DMS114 treated with DMSO at 0.1 percent for 48 hours (cell line): ENCODE data around the gene METTL9.
"Not testable (repeated sequence)": the region's sequence is repeated elsewhere in the genome, so short reads cannot be mapped to it uniquely, and the experiment has no call there.

ENCODE experiments used
- DNase-seq: peaks from one replicate; lab custom pipeline; 2025; ENCODE audit not compliant: unreplicated experiment; lab: John Stamatoyannopoulos, UW

The METTL9 gene

DNA sequence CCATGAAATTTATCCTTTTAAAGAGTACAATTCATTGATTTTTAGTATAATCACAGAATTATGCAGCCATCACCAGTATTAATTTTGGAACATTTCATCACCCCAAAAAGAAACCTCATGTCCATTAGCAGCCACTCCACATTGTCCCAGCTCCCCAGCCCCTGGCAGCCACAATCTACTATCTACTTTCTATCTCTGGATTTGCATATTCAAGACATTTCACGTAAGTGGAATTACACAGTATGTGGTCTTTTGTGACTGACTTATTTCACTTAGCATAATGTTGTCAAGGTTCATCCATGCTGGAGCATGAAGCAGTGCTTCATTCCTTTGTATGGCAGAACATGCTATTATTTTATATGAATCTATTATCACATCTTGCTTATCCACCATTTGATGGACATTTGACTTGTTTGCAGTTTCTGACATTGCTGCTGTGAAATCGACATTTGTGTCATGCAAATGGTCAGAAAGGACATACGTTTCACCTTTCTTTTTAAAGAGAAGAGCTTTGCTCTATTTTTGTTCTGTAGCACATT lies 10.7 kb downstream of the METTL9 start:
- no peak for DNase-seq

DNA sequence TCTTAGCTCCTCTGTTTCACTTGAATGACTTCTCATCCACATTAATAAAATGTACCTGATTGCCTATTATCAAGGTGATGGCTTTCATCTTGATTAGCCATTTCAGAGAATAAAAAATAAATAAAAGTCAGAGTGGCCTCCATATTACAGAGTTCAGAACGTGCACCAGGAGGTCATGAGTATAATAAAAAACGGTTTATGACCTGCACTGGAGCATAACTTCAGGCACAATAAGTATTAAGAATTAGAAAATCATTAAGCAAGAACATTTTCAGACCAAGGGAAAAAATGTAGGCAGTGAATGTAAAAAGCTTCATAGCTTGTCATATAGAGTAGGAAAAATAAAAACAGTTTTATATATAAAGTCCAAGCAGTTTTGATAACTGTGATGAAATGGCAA lies 11.4 kb downstream of the METTL9 start:
- DNase-seq = no peak

- no peak for DNase-seq
Observed at GRCh38 chr16:21611198-21611555, 11.8 kb downstream of the METTL9 start.

DNA sequence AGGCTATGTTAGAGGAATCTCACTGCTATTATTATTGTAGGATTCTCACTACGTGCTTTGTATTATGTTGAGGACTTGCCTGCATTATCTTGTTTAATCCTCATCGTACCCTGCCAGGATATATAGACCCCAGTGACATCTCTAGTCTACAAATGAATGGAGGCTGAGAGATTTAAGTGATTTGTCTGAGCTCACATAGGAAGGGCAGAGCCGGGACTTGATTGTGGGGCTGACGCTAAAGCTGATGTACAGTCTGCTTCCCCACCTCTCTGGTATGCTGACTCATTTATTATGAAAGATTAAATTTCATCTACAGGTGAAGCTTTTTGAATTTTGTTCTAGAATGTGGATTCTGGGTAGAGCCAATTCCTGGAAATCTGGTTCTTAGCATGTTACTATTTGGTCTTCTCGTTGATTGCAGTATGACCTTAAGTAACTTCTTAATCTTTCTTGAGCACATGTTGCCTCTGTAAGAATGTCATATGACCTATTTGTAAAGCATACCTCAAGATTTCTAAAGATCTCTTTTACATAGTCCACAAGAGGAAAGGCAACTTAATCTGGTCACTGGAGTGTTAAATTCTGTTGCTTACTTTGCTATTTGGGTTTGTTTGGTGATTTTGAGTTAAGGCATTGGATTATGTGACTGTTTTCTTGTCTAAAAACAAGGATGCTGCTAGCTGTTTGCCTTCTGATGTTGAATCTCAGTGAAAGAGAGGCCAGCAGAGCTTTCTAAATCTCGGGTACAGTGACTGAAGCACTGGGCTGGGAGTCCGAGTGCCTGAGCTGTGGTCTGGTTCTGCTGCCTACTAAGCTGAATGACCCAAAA lies 12.4 kb downstream of the METTL9 start:
- DNase-seq = no peak

- no peak for DNase-seq
Observed at GRCh38 chr16:21613361-21613760, 14.0 kb downstream of the METTL9 start.

DNA sequence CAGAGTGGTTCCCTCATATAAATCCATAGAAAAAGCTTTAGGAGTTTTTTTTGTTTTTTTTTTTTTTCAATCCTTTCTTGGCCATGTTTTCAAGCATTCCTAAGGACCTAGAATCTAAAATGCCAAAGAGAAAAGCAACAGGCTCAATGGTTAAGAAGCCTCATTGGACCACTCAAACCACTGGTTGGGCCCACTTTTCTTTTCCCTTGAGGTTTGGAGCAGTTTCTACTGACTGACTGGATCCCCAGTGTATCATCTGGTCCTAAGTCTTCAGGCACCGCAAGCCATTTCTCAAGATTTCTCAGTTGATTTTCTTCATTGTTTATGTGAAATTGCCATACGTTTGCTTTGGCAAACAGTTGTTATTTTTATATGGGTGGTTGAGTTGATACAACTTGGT lies 14.4 kb downstream of the METTL9 start:
- DNase-seq = no peak

GRCh38 chr16:21614896-21615295 lies 15.5 kb downstream of the METTL9 start:
- DNase-seq = no peak

- DNase-seq = no peak
Observed at GRCh38 chr16:21617607-21618006, 18.2 kb downstream of the METTL9 start.

DNA sequence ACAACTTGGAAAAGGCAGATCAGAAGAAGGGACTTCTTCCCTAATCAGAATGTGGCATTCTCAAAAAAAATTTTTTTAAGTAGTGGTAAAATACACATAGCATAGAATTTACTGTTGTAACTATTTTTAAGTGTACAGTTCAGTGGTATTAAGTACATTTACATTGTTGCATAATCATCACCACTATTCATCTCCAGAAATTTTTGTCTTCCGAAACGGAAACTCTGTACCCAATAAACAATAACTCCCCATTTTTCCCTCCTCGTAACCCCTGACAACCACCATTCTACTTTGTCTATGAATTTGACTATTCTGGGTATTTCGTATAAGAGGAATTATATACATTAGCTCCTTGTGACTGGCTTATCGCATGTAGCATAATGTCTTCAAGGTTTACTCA lies 18.9 kb downstream of the METTL9 start:
- DNase-seq = no peak

DNA sequence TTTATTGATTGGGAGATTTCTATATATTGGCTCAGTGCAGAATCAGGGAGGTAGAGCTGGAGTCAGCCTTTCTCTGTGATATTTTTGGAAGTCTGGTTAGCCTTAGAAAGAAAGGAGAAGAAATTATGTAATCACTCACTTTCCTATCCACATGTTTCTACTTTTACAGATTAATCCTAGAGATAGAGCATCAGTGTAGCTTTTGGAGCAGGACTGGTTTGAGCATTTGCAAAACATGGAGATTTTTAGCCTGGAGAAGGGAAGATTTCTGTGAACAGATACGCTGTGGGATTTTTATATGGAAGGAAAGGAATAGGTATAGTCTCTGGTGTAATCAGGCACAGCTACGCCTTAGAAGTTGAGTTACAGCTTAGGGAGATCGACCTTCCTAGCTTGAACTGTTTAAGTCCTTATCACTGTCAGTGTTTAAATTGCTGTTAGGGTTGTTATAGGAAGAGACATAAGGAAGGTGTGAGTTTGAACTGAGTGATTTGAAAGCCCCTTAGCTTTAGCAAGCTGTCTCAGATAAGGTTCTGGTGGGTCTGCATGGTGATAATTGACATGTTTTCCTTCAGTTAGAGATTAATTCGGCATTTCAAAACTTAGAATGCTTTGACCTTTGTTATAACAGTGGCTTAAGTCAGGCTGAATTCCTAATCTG lies 20.5 kb downstream of the METTL9 start:
- no peak for DNase-seq

- no peak for DNase-seq
Observed at GRCh38 chr16:21620592-21620991, 21.2 kb downstream of the METTL9 start.

- DNase-seq = no peak
Observed at GRCh38 chr16:21622545-21622944, 23.2 kb downstream of the METTL9 start.

- peak; percentile 8 for DNase-seq
Observed at GRCh38 chr16:21625026-21625425, 25.6 kb downstream of the METTL9 start.

GRCh38 chr16:21626659-21627277 lies 27.4 kb downstream of the METTL9 start:
- no peak for DNase-seq

DNA sequence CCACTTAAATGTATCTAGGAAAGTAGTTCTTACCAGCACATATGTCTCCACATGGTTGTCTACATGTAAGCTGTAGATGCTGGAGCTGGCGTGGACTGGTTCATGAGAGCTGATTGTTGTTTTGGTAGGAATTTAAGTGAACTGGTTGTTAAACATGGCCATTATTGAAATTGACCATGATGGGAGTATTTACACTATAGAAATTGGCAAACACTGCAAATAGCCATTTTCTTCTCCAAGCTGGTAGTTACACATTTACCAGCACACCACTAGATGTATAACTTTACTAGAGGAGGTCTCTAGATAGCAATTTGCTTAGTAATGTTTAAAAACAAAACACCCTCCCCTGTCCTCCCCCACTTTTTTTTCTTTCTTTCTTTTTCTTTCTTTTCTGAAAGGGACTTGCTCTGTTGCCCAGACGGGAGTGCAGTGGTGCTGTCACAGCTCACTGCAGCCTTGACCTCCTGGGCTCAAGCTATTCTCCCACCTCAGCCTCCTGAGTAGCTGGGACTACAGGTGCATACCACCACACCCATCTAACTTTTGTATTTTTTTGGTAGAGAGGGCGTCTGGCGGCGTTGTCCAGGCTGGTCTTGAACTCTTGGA lies 28.8 kb downstream of the METTL9 start:
- DNase-seq = no peak

- DNase-seq = no peak
Observed at GRCh38 chr16:21628772-21629171, 29.4 kb downstream of the METTL9 start.

DNA sequence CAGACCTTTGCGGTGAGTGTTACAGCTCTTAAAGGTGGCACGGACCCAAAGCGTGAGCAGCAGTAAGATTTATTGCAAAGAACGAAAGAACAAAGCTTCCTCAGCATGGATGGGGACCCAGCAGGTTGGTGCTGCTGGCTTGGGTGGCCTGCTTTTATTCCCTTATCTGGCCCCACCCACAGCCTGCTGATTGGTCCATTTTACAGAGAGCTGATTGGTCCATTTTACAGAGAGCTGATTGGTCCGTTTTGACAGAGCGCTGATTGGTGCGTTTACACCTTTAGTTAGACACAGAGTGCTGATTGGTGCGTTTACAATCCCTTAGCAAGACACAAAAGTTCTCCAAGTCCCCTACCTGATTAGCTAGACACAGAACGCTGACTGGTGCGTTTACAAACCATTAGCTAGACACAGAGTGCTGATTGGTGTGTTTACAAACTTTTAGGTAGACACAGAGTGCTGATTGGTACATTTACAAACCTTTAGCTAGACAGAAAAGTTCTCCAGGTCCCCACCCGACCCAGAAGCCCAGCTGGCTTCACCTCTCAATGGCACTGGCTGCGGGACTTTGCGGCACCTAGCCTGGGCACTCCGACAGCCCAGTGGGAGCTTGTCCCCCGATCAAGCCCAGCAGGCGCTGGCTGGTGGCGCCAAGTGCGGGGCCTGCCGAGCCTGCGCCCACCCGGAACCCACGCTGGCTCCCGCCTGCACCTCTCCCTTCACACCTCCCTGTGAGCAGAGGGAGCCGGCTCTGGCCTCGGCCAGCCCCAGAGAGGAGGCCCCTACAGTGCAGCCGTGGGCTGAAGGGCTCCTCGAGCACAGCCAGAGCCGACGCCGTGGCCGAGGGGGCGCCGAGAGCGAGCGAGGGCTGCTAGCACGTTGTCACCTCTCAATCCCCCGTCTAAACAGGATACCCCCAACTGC lies 30.5 kb downstream of the METTL9 start:
- DNase-seq = not testable (repeated sequence)

DNA sequence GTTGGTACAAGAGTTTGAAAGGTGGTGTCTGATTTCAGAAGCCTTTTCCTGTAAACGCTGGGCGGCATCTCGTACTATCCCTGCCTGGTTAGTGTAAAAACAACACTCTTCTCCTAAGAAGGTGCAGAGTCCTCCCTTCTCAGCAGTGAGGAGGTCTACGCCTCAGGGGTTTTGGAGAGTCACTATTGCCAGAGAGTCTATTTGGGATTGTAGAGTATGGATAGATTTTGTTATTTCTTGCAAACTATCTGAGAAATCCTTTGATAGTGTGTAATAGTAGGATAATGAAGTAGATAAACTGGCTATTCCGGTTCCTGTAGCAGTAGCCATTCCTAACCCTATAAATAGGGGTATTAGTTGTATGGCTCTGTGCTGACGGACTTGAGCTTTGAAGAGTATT lies 31.5 kb downstream of the METTL9 start:
- DNase-seq = not testable (repeated sequence)

- not testable (repeated sequence) for DNase-seq
Observed at GRCh38 chr16:21631376-21631775, 32.0 kb downstream of the METTL9 start.

- DNase-seq = not testable (repeated sequence)
Observed at GRCh38 chr16:21631951-21632575, 32.7 kb downstream of the METTL9 start.
